ENCODE data around the gene TBC1D14.

The TBC1D14 gene

DNA sequence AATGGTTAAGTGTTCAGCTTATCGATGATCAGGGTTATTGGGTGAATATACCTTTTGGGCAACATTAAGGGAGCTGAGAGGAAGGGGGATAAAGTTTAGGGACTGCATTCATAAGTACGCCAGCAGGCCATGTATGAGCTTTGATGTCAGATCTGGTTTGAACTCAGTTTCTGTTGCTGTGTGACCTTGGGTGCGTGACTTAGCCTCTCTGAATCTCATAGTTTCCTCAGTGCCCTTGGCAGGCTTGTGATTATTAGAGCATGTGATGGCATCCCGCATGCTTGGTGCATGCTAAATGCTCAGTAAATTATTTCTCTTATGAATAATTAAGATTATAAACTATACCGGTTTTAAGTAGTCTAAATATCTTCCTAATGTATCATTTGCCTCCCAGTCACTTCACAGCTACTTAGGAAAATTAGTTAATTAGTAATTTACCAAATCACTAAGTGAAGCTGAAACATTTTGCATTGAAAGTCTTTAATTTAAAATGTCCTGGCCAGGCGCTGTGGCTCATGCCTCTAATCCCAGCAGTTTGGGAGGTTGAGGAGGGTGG is 3.8 kb downstream of the TBC1D14 start:
- in situ Hi-C loops (cut with MboI; ENCODE audit: low sequenced_read_pairs, unreplicated experiment) = no loop called here
- no peak for DNase-seq (ENCODE audit: low spot score)
- TF ChIP-seq, protein P1, sequence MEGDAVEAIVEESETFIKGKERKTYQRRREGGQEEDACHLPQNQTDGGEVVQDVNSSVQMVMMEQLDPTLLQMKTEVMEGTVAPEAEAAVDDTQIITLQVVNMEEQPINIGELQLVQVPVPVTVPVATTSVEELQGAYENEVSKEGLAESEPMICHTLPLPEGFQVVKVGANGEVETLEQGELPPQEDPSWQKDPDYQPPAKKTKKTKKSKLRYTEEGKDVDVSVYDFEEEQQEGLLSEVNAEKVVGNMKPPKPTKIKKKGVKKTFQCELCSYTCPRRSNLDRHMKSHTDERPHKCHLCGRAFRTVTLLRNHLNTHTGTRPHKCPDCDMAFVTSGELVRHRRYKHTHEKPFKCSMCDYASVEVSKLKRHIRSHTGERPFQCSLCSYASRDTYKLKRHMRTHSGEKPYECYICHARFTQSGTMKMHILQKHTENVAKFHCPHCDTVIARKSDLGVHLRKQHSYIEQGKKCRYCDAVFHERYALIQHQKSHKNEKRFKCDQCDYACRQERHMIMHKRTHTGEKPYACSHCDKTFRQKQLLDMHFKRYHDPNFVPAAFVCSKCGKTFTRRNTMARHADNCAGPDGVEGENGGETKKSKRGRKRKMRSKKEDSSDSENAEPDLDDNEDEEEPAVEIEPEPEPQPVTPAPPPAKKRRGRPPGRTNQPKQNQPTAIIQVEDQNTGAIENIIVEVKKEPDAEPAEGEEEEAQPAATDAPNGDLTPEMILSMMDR (IDR thresholded peaks at IDR 0.05; ENCODE audit: borderline replicate concordance, control extremely low read depth, extremely low read depth, insufficient read depth, missing control alignments) = no peak

DNA sequence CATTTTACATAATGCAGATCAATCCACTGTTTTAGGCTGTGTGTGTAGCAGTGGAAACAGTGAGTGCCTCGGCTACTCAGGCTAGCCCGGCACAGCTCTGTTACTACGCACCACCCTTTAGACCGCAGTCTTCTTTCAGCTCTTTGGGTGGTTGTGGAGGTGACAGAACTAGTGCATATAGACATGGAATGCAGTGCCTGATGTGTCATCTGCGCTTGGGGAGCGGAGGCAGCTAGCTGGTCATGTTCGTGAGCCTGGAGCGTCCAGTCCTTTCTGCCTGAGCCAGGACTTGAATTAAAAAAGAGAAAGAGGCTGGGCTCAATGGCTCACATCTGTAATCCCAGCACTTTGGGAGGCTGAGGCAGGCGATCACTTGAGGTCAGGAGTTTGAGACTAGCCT is 4.8 kb downstream of the TBC1D14 start:
- in situ Hi-C loops (cut with MboI; ENCODE audit: low sequenced_read_pairs, unreplicated experiment) = no loop called here
- TF ChIP-seq, protein P1 (IDR thresholded peaks at IDR 0.05; ENCODE audit: borderline replicate concordance, control extremely low read depth, extremely low read depth, insufficient read depth, missing control alignments) = no peak
- no peak for DNase-seq (ENCODE audit: low spot score)

DNA sequence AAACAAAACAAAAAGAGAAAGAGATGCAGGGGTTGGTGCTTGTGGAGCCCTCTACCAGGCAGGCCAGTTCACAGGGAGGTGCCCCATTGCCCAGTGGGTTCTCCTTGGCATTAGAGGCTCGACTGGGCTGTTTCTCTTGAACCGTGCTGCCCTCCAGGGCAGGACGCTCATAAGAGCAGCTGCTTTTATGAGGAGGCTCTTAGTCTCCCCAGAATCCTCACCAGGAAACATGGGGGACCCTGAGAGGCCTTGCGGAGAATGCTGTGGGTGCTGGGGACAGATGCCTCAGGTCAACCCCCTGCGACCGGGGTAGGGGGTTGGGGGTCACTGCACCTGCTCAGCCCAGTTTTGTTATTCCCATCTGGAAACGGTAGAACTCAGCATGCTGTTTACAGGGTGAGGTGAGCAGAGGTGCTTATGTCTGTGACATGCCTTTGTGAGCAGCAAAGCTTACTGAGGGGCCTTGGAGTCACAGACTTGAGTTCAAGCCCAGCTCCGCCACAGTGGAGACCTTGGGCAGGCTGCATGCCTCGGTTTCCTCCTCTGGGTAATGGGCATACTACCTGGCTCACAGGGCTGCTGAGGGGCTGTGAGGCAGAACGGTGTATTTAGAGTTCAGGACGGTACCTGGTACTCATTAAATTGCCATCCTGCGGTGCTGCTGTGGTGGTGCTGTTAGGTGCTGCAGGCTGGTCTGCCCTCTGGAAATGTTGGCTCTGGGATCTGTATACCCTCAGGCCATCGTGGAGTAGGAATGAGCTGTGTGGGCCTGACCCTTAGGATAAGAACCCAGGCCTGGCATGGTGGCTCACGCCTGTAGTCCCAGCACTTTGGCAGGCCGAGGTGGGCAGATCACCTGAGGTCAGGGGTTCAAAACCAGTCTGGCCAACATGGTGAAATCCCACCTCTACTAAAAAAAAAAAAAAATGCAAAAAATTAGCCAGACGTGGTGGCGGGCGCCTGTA is 5.7 kb downstream of the TBC1D14 start:
- DNase-seq (ENCODE audit: low spot score) = no peak
- in situ Hi-C loops (cut with MboI; ENCODE audit: low sequenced_read_pairs, unreplicated experiment) = no loop called here
- TF ChIP-seq, protein P1 (IDR thresholded peaks at IDR 0.05; ENCODE audit: borderline replicate concordance, control extremely low read depth, extremely low read depth, insufficient read depth, missing control alignments) = no peak

DNA sequence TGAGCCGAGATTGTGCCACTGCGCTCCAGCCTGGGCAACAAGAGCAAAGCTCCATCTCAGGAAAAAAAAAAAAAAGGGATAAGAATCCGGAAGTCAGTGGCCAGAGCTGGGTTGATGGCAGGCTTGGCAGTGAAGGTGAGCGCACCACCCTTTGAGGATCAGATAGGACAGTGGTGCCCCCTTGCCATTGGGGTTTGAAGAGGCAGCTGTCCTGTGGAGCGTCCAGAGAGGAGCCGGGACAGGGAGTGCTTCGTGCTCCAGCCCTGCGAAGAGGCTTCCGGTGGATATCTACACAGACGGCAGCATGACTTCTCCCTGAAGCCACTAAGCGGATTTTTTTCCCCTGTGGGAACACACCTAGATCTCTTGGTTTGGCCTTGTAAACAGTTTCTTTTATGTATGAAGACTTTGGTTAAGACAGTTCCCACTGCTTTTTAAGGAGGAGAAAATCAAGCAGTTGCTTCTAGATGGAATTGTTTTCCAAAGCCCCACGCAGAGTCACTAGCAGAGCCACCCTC is 6.5 kb downstream of the TBC1D14 start:
- in situ Hi-C loops (cut with MboI; ENCODE audit: low sequenced_read_pairs, unreplicated experiment) = no loop called here
- no peak for DNase-seq (ENCODE audit: low spot score)
- TF ChIP-seq, protein P1 (IDR thresholded peaks at IDR 0.05; ENCODE audit: borderline replicate concordance, control extremely low read depth, extremely low read depth, insufficient read depth, missing control alignments) = no peak

DNA sequence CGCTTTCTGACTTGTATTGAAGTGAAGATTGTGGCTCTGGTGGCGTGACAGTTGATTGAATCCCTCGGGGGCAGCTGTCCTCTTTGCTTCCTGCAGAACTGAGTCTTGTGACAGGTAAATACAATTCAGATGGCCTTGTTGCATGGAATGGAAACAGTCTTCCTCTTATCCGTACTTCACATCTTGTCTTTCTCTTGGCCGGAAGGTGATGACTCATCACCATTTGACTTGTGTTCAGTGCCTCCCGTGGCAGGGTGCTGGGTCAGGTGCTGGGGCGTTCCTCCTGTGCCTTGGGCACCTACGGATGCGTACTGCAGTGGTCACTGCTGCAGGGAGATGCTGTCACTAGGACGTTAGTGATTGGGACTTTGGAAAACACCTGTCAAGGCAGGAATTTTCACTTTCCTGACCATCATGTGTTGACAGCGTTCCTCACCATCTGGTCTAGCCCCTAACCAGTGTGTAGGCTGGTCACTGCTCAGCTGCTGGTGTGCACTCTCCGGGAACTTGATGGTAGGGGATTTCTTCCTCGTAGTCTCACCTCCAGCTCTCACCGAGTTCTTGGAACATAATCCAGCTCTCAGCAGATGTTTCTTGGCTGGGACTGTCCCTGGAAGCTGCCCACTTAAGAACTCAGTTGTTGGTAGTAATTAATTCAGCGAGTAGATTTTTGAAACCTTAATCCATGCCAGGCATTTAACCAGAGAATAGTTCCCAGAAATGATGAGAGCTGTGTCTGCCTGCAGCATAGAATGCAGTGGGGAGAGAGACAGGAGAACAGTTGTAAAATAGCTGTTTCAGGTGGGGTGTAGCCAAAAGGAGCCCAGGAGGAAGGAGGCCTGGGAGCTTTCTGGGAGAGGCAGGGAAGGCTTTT is 7.2 kb downstream of the TBC1D14 start:
- DNase-seq (ENCODE audit: low spot score) = no peak
- in situ Hi-C loops (cut with MboI; ENCODE audit: low sequenced_read_pairs, unreplicated experiment) = no loop called here
- TF ChIP-seq, protein P1 (IDR thresholded peaks at IDR 0.05; ENCODE audit: borderline replicate concordance, control extremely low read depth, extremely low read depth, insufficient read depth, missing control alignments) = no peak
